HepG2 (cell line): ENCODE data around the gene SNF8. TPM values are rescaled to one million over a fixed set of nuclear protein-coding genes. Genes with fewer than 3 reads are reported as not detected.

Experiments used
- ARID5B ChIP-seq: IDR thresholded peaks from 2 replicates; pipeline ENCODE4 v1.4.0; 2020; ENCODE audit warnings: mild to moderate bottlenecking, missing genetic modification reagents
- ARNT ChIP-seq: fragments of 450-650 bp; IDR thresholded peaks from 2 replicates; pipeline ENCODE4 v1.6.1; 2017
- EHMT2 ChIP-seq: fragments of 200-600 bp; sonication (generic); IDR thresholded peaks from 2 replicates; pipeline ENCODE4 v1.7.0; 2017; ENCODE audit warnings: antibody characterized with exemption, low read depth, low read length, borderline replicate concordance
- IKZF4 ChIP-seq: sonication (generic); formaldehyde crosslinking; IDR thresholded peaks from 2 replicates; pipeline ENCODE4 v1.5.1; 2020; ENCODE audit warnings: borderline replicate concordance, mild to moderate bottlenecking, low read depth, missing genetic modification reagents; ENCODE audit errors: not compliant biosample characterization
- KLF12 ChIP-seq: sonication (generic); formaldehyde crosslinking; IDR thresholded peaks from 2 replicates; pipeline ENCODE4 v1.4.0; 2020; ENCODE audit warnings: missing genetic modification reagents, borderline replicate concordance
- MATR3 ChIP-seq: sonication (generic); formaldehyde crosslinking; IDR thresholded peaks from 2 replicates; pipeline ENCODE4 v1.4.0; 2020; ENCODE audit warnings: missing genetic modification reagents
- PCBP2 ChIP-seq: fragments of 200-400 bp; formaldehyde crosslinking; optimal IDR thresholded peaks from 2 replicates; pipeline ENCODE3; 2018; ENCODE audit warnings: low read length, low read depth; ENCODE audit not compliant: poor library complexity, severe bottlenecking
- POLR2A ChIP-seq, 2 experiments: IDR thresholded peaks; 2 replicates each; pipeline ENCODE4 v1.6.1; 2011; ENCODE audit warnings: low read depth in 2 of 2, low read length in 2 of 2, mild to moderate bottlenecking in 1 of 2, moderate library complexity in 1 of 2; ENCODE audit not compliant: insufficient read depth in 1 of 2
- RNF2 ChIP-seq: fragments of 450-650 bp; conservative IDR thresholded peaks from 2 replicates; pipeline ENCODE4 v1.6.1; 2016; ENCODE audit warnings: low read depth
- SRSF4 ChIP-seq: fragments of 200-400 bp; formaldehyde crosslinking; IDR thresholded peaks from one replicate; pipeline ENCODE4 v1.6.1; 2018; ENCODE audit warnings: mild to moderate bottlenecking, low read depth, low read length, moderate library complexity; ENCODE audit not compliant: poor library complexity, severe bottlenecking
- SRY ChIP-seq: sonication (generic); formaldehyde crosslinking; IDR thresholded peaks from 2 replicates; pipeline ENCODE4 v1.8.0; 2022; ENCODE audit warnings: mild to moderate bottlenecking, missing genetic modification reagents
- ZBTB46 ChIP-seq: sonication (generic); formaldehyde crosslinking; IDR thresholded peaks from 2 replicates; pipeline ENCODE4 v1.4.0; 2020; ENCODE audit warnings: mild to moderate bottlenecking, missing genetic modification reagents, borderline replicate concordance
- ZFP1 ChIP-seq: IDR thresholded peaks from 2 replicates; pipeline ENCODE4 v1.6.1; 2016
- ZIK1 ChIP-seq: sonication (generic); formaldehyde crosslinking; IDR thresholded peaks from 2 replicates; pipeline ENCODE4 v1.5.0; 2020; ENCODE audit warnings: mild to moderate bottlenecking, low read depth, missing genetic modification reagents, borderline replicate concordance
- ZNF292 ChIP-seq: sonication (generic); formaldehyde crosslinking; IDR thresholded peaks from 2 replicates; pipeline ENCODE4 v1.8.1; 2022; ENCODE audit warnings: mild to moderate bottlenecking, low read depth, missing genetic modification reagents, borderline replicate concordance
- ZNF335 ChIP-seq: sonication (generic); formaldehyde crosslinking; IDR thresholded peaks from 2 replicates; pipeline ENCODE4 v1.4.0; 2020; ENCODE audit warnings: missing genetic modification reagents
- ZNF547 ChIP-seq: sonication (generic); formaldehyde crosslinking; IDR thresholded peaks from 2 replicates; pipeline ENCODE4 v1.5.1; 2020; ENCODE audit warnings: mild to moderate bottlenecking, missing genetic modification reagents
- ZNF556 ChIP-seq: sonication (generic); formaldehyde crosslinking; IDR thresholded peaks from 2 replicates; pipeline ENCODE4 v1.4.0; 2020; ENCODE audit warnings: mild to moderate bottlenecking, missing genetic modification reagents, borderline replicate concordance
- ZNF597 ChIP-seq: sonication (generic); formaldehyde crosslinking; IDR thresholded peaks from 2 replicates; pipeline ENCODE4 v1.5.0; 2020; ENCODE audit warnings: missing genetic modification reagents
- ZNF678 ChIP-seq: sonication (generic); formaldehyde crosslinking; IDR thresholded peaks from 2 replicates; pipeline ENCODE4 v1.4.0; 2020; ENCODE audit warnings: mild to moderate bottlenecking, missing genetic modification reagents
- ZNF781 ChIP-seq: sonication (generic); formaldehyde crosslinking; IDR thresholded peaks from 2 replicates; pipeline ENCODE4 v1.5.1; 2020; ENCODE audit warnings: borderline replicate concordance, mild to moderate bottlenecking, missing genetic modification reagents; ENCODE audit errors: not compliant biosample characterization
- ZSCAN29 ChIP-seq: sonication (generic); formaldehyde crosslinking; conservative IDR thresholded peaks from 2 replicates; pipeline ENCODE4 v1.4.0; 2020; ENCODE audit warnings: mild to moderate bottlenecking, missing genetic modification reagents
- ZSCAN31 ChIP-seq: sonication (generic); formaldehyde crosslinking; IDR thresholded peaks from 2 replicates; pipeline ENCODE4 v1.5.0; 2020; ENCODE audit warnings: low read depth, mild to moderate bottlenecking, missing genetic modification reagents
- polyA plus RNA-seq, 8 experiments: library from polyadenylated mRNA; depleted of rRNA in 3 of 8; stranded (reverse) in 7 of 8; unstranded in 1 of 8; fragments of >200 nt; fragmentation: Illumina TruSeq in 4 of 8; extraction: Trizol in 4 of 8; gene quantifications; 2 replicates each; pipeline versions ENCODE4 v1.2.1 to v1.2.3, GENCODE V29; 2011 to 2016; ENCODE audit warnings: low read depth in 4 of 8, missing spikeins in 1 of 8, mixed read lengths in 1 of 8; ENCODE audit not compliant: insufficient read depth in 1 of 8
- total RNA-seq, 5 experiments: library from RNA; depleted of rRNA; stranded (reverse); fragments of >200 nt; fragmentation: Illumina TruSeq; extraction: Trizol; gene quantifications; 2 replicates each; pipeline ENCODE4 v1.2.3, GENCODE V29; 2016; ENCODE audit warnings: low read depth in 1 of 5

The SNF8 gene
- total and polyA plus RNA-seq, 2 of the 13 experiments (the other 11 are each of a cell fraction or from before 2014, with no cell fraction given), result 114 to 153 TPM

GRCh38 chr17:48892940-48893645 is 51.5 kb downstream of the SNF8 start (continued):
- 0 out of 2 replicates have a peak, but pooled peaks have one; percentile 85 for TF ChIP-seq ZNF678
- TF ChIP-seq ARID5B (CRISPR knock-in tag), result no peak
- no peak for TF ChIP-seq ZBTB46 (CRISPR knock-in tag)
- TF ChIP-seq ZNF547 (CRISPR knock-in tag), result no peak
- TF ChIP-seq ZSCAN31 (CRISPR knock-in tag), result no peak
- TF ChIP-seq IKZF4 (CRISPR knock-in tag), result peak; percentile 52
- no peak for TF ChIP-seq ZSCAN29 (CRISPR knock-in tag)
- no peak; the same call in 1 of the 2 replicates for TF ChIP-seq ZIK1 (CRISPR knock-in tag)
- no peak for TF ChIP-seq SRSF4
- TF ChIP-seq KLF12, result no peak
- peak; percentile 12 for TF ChIP-seq ZNF781 (CRISPR knock-in tag)
- TF ChIP-seq POLR2A (IDR thresholded peaks at IDR 0.05; ENCODE audit: insufficient read depth in 1 of 2, low read depth in 2 of 2, low read length in 2 of 2), result peak in 1 of 2 experiments; percentile 0; a peak in 1 of 4 replicates
- TF ChIP-seq ZNF556 (CRISPR knock-in tag), result peak; percentile 49; the same call in 1 of the 2 replicates
- no peak for TF ChIP-seq ZNF292
- TF ChIP-seq ARNT, result no peak
- no peak for TF ChIP-seq ZFP1 (CRISPR knock-in tag)
- no peak for TF ChIP-seq SRY (CRISPR knock-in tag)
- TF ChIP-seq PCBP2, result no peak
- TF ChIP-seq MATR3, result no peak
- TF ChIP-seq RNF2, result no peak
- no peak for TF ChIP-seq ZNF335
- no peak for TF ChIP-seq EHMT2
- no peak for TF ChIP-seq ZNF597
